Adrenal gland (tissue), 5 donors: ENCODE results near the gene OTX1.

ENCODE experiments used
- CTCF ChIP-seq, 6 experiments: fragments of 450-650 bp in 4 of 6; fragments of 200-600 bp in 2 of 6; sonication (generic) in 1 of 6; IDR thresholded peaks; 1 replicate in 5 of 6; 2 replicates in 1 of 6; pipeline versions ENCODE4 v1.5.1 to v1.8.0; 2016 to 2021; ENCODE audit warnings: antibody characterized with exemption in 6 of 6, mild to moderate bottlenecking in 2 of 6, moderate library complexity in 1 of 6
- POLR2A ChIP-seq, 2 donors: fragments of 450-650 bp; IDR thresholded peaks; one replicate each; pipeline ENCODE4 v1.6.1; 2017; ENCODE audit warnings: antibody characterized with exemption in 2 of 2, mild to moderate bottlenecking in 2 of 2, moderate library complexity in 1 of 2
- donor health status: DM: no; HTN: no; CAD: no.

- TF ChIP-seq CTCF (IDR thresholded peaks at IDR 0.05) (no peak), POLR2A (IDR thresholded peaks at IDR 0.05) (no peak)
These were observed 36.1 kb downstream of the OTX1 start for GRCh38 chr2:63086687-63087086.
